Nephron (organoid): ENCODE measurements around the gene GPR149.
A peak's percentile ranks its signal among the peaks of the same experiment; 100 is the strongest.

ENCODE experiments used
- H3K27ac Mint-ChIP-seq, 3 experiments: 2 replicates each; pipeline ENCODE4 v1.8.0; 2020; ENCODE audit warnings: mixed read lengths in 3 of 3, mild to moderate bottlenecking in 2 of 3, moderate library complexity in 1 of 3
- H3K27me3 Mint-ChIP-seq: 2 replicates; pipeline ENCODE4 v1.8.0; 2021; ENCODE audit warnings: low read depth, mild to moderate bottlenecking, moderate library complexity, mixed read lengths
- H3K36me3 Mint-ChIP-seq: 2 replicates; pipeline ENCODE4 v1.8.0; 2020; ENCODE audit warnings: low read depth, mixed read lengths
- H3K4me1 Mint-ChIP-seq: 2 replicates; pipeline ENCODE4 v1.8.0; 2020; ENCODE audit warnings: mixed read lengths
- H3K4me3 Mint-ChIP-seq, 3 experiments: 2 replicates each; pipeline ENCODE4 v1.8.0; 2020; ENCODE audit warnings: mild to moderate bottlenecking in 3 of 3, mixed read lengths in 3 of 3, moderate library complexity in 2 of 3
- H3K9me3 Mint-ChIP-seq: 2 replicates; pipeline ENCODE4 v1.8.0; 2020; ENCODE audit warnings: mixed read lengths
- CTCF ChIP-seq, 3 experiments: fragments of 200-600 bp; sonication (generic); IDR thresholded peaks; one replicate each; pipeline ENCODE4 v1.5.0; 2021; ENCODE audit warnings: antibody characterized with exemption in 3 of 3; ENCODE audit not compliant: unreplicated experiment in 3 of 3

Gene GPR149

DNA sequence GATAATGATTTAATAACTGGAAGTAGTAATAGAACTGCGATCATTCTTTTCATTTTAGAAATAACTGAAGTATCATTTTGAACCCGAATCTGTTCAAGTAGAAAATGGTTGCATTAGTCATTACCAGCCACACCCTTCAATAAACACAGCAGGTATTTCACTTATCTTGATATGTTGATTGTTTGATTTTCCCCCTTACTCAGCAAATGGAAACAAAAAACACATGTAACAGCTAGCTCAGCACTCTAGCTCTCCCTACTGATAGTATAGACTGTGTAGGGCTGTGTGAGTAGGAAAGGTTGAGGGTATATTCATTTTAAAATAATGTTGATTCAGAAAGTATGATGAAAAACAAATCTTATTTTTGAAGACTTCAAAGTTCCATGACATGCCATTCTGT lies 1.1 kb upstream of the GPR149 start:
- peaks cover 11% of the 10 kb centered on the region for H3K4me1 Mint-ChIP-seq

GRCh38 chr3:154428286-154429206 lies 1.4 kb downstream of the GPR149 start:
- no peaks in the 10 kb centered on the region for H3K9me3 Mint-ChIP-seq
- TF ChIP-seq CTCF (IDR thresholded peaks at IDR 0.05; ENCODE audit: unreplicated experiment in 3 of 3): no peak
- H3K4me1 Mint-ChIP-seq: peaks cover 11% of the 10 kb centered on the region
- no peak overlapping the region for H3K27ac Mint-ChIP-seq
- H3K36me3 Mint-ChIP-seq: no peaks in the 10 kb centered on the region
- peaks cover 64% of the 10 kb centered on the region for H3K27me3 Mint-ChIP-seq
- peak overlapping the region; percentile 71 to 77 (median 76) for H3K4me3 Mint-ChIP-seq

More for the DNA sequence above, 1.1 kb upstream of the GPR149 start:
- no peak for TF ChIP-seq CTCF (IDR thresholded peaks at IDR 0.05; ENCODE audit: unreplicated experiment in 3 of 3)
- Mint-ChIP-seq H3K9me3 (no peaks in the 10 kb centered on the region), H3K27ac (no peak overlapping the region), H3K36me3 (no peaks in the 10 kb centered on the region), H3K27me3 (peaks cover 51% of the 10 kb centered on the region), H3K4me3 (no peak overlapping the region)

GRCh38 chr3:154427685-154428285 lies 2.2 kb downstream of the GPR149 start:
- Mint-ChIP-seq H3K4me3 (peak overlapping the region; percentile 71 to 77 (median 76)), H3K4me1 (peaks cover 11% of the 10 kb centered on the region), H3K9me3 (no peaks in the 10 kb centered on the region), H3K27me3 (peaks cover 64% of the 10 kb centered on the region), H3K27ac (no peak overlapping the region), H3K36me3 (no peaks in the 10 kb centered on the region)
- TF ChIP-seq CTCF (IDR thresholded peaks at IDR 0.05; ENCODE audit: unreplicated experiment in 3 of 3): no peak

- no peak for TF ChIP-seq CTCF (IDR thresholded peaks at IDR 0.05; ENCODE audit: unreplicated experiment in 3 of 3)
- Mint-ChIP-seq H3K27me3 (peaks cover 28% of the 10 kb centered on the region), H3K36me3 (no peaks in the 10 kb centered on the region), H3K4me1 (no peaks in the 10 kb centered on the region), H3K9me3 (no peaks in the 10 kb centered on the region), H3K4me3 (no peak overlapping the region), H3K27ac (no peak overlapping the region)
Observed at GRCh38 chr3:154422694-154423093, 7.3 kb downstream of the GPR149 start.

DNA sequence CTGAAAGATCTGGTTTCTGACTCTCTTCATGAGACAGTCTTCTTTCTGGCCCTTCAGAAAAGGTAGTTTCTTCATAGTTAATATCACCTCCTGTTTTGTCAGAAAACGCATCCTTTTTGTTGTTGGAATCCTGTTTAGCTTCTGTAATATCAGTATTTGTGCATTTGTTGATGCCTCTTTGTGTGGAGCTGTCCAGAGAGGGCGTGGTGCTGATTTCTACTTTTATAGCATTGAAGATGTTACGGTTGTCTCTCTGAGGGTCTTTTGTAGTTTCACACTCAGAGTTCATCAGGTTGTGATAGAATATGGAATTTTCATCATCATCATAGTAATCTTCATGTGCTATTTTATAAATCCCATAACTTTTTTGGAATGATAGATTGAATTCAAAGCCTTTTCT lies 8.9 kb downstream of the GPR149 start:
- no peak overlapping the region for H3K4me3 Mint-ChIP-seq
- H3K27me3 Mint-ChIP-seq: peaks cover 13% of the 10 kb centered on the region
- no peak for TF ChIP-seq CTCF (IDR thresholded peaks at IDR 0.05; ENCODE audit: unreplicated experiment in 3 of 3)
- H3K27ac Mint-ChIP-seq: no peak overlapping the region
- H3K4me1 Mint-ChIP-seq: no peaks in the 10 kb centered on the region
- no peaks in the 10 kb centered on the region for H3K36me3 Mint-ChIP-seq
- no peaks in the 10 kb centered on the region for H3K9me3 Mint-ChIP-seq
